Thymus (tissue), 11 donors: ENCODE measurements around the gene DAAM1. TPM values are rescaled to one million over a fixed set of nuclear protein-coding genes. Genes with fewer than 3 reads are reported as not detected.

ENCODE experiments used
- DNase-seq, 9 donors: peaks; one replicate each; pipeline ENCODE4 v3.0.0-alpha.2; 2013; ENCODE audit warnings: low spot score in 9 of 9, low read depth in 6 of 9, missing footprints in 1 of 9
- H3K27ac ChIP-seq, 2 donors: one replicate each; pipeline ENCODE4 v1.5.1; 2013; ENCODE audit warnings: control low read depth in 1 of 2, low read depth in 1 of 2, low read length in 1 of 2, mild to moderate bottlenecking in 1 of 2, moderate library complexity in 1 of 2
- H3K27me3 ChIP-seq, 2 donors: one replicate each; pipeline ENCODE4 v1.5.1; 2013; ENCODE audit warnings: low read length in 1 of 2; ENCODE audit not compliant: control insufficient read depth in 2 of 2, insufficient read depth in 1 of 2
- H3K36me3 ChIP-seq, 2 donors: one replicate each; pipeline ENCODE4 v1.5.1; 2013; ENCODE audit warnings: low read length in 1 of 2, mild to moderate bottlenecking in 1 of 2, moderate library complexity in 1 of 2; ENCODE audit not compliant: control insufficient read depth in 2 of 2, insufficient read depth in 2 of 2
- H3K4me1 ChIP-seq, 2 donors: one replicate each; pipeline ENCODE4 v1.5.1; 2013; ENCODE audit warnings: low read length in 2 of 2; ENCODE audit not compliant: control insufficient read depth in 2 of 2, insufficient read depth in 2 of 2
- H3K4me3 ChIP-seq, 2 donors: one replicate each; pipeline ENCODE4 v1.5.1; 2013; ENCODE audit warnings: low read length in 2 of 2, control low read depth in 1 of 2, mild to moderate bottlenecking in 1 of 2
- H3K9me3 ChIP-seq, 2 donors: one replicate each; pipeline ENCODE4 v1.5.1; 2013; ENCODE audit warnings: low read length in 1 of 2, mild to moderate bottlenecking in 1 of 2; ENCODE audit not compliant: control insufficient read depth in 2 of 2, insufficient read depth in 1 of 2
- WGBS: extraction: QIAGEN DNeasy Blood & Tissue Kit; methylation state at CpG from one replicate; pipeline ENCODE4 v1.1.7; 2013; 5-methylcytosine and 5-hydroxymethylcytosine counted together
- polyA plus RNA-seq: library from polyadenylated mRNA; stranded (reverse); fragments of 200-250 nt; gene quantifications from one replicate; pipeline ENCODE4 v1.2.3, GENCODE V29; 2013
- total RNA-seq: library from RNA; stranded (reverse); fragments of 120-200 nt; gene quantifications from one replicate; pipeline ENCODE4 v1.2.4, GENCODE V29; 2013
- donor health status: healthy.

The DAAM1 gene
- total and polyA plus RNA-seq, 2 donors = 8.9 to 11.3 TPM

DNA sequence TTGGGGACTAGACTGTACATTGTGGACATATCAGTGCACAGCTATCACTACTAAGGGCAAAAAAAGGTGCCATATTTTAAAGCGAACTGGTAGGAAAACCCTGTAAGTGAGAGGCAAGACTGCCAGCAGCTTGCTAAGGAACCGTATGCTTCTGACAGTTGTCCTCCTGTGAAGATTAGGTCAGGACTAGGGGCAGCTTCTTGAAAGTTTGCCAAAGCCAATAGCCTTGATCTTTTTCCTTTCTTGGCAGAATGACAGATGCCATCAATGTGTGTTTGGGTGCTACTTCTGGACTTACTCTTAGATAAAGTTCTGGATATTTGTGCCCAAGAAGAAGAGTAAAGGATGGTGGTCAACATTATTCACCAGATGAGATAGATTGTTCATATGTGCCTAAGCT lies 7.4 kb downstream of the DAAM1 start:
- Histone ChIP-seq H3K27ac (no peak overlapping the region), H3K4me3 (no peak overlapping the region), H3K9me3 (no peaks in the 10 kb centered on the region), H3K4me1 (no peaks in the 10 kb centered on the region), H3K27me3 (no peaks in the 10 kb centered on the region), H3K36me3 (no peaks in the 10 kb centered on the region)
- WGBS = 68% methylated on average over 2 of the region's 2 CpGs
- DNase-seq = no peak

DNA sequence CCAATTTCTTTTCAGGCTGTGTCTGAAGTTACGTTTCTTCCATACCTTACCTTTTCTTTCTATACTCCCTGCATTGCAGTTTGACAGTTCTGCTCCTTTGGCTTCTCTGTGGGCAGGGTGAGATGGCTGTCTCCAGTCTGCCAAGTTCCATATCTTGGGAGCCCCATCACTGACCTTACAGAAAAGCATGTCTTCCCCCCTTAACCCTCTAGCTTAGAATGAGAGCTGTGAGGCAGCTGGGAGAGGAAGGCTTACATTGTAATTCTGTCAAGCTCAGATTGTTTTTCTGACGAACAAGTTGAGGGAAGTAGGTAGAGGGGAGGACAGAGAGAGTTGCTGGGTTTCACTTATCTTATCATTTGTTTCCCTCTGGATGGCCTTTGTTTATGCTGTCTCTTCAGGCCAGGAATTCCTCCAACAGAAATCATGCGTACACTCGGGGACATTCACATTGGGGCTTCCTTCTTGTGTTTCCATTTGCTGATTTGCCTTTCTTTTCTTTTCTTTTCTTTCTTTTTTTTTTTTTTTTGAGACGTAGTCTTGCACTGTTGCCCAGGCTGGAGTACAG lies 9.3 kb downstream of the DAAM1 start:
- 96% methylated on average over 5 of the region's 5 CpGs for WGBS
- H3K9me3 ChIP-seq = no peaks in the 10 kb centered on the region
- no peak for DNase-seq
- H3K27me3 ChIP-seq = no peaks in the 10 kb centered on the region
- H3K4me1 ChIP-seq = no peaks in the 10 kb centered on the region
- no peak overlapping the region for H3K4me3 ChIP-seq
- no peaks in the 10 kb centered on the region for H3K36me3 ChIP-seq
- no peak overlapping the region for H3K27ac ChIP-seq

DNA sequence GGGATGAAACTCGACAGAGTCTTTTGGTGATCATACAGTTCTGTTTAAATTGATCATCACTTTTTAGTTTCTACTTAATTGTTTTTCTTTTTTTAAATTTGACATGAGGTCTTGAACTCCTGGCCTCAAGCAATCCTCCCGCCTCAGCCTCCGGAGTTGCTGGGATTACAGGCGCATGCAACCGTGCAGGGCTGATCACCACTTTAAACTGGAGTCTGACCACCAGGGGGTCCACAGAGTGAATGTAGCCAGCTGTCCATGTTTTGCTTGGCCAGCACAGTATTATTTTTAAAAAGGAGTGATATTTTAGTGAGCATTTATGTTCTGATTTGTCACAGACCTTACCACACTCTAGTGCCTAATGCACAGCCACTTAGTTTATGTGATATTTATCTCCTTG lies 10.7 kb downstream of the DAAM1 start:
- DNase-seq = no peak
- H3K36me3 ChIP-seq = no peaks in the 10 kb centered on the region

DNA sequence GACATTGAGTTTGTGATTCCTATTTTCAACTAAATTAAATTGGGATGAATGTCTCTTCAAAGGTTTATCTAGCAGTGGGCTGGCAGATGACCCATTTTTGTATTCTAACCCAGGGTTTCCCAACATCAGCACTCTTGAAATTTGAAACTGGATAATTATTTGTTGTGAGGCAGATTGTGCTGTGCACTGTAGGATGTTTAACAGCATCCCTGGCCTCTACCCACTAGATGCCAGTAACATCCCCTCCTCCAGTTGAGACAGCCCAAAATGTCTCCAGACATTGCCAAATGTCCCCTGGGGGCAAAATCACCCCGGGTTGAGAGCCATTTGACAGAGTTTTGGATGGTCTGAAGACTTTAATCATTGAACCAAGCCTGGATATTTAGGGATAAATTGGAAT lies 11.1 kb downstream of the DAAM1 start:
- DNase-seq = no peak
- 95% methylated on average over 1 of the region's 1 CpG for WGBS

More for the DNA sequence above, 10.7 kb downstream of the DAAM1 start:
- 89% methylated on average over 5 of the region's 5 CpGs for whole genome bisulfite sequencing
- Histone ChIP-seq H3K27me3 (no peaks in the 10 kb centered on the region), H3K27ac (no peak overlapping the region), H3K9me3 (no peaks in the 10 kb centered on the region), H3K4me3 (no peak overlapping the region), H3K4me1 (no peaks in the 10 kb centered on the region)

DNA sequence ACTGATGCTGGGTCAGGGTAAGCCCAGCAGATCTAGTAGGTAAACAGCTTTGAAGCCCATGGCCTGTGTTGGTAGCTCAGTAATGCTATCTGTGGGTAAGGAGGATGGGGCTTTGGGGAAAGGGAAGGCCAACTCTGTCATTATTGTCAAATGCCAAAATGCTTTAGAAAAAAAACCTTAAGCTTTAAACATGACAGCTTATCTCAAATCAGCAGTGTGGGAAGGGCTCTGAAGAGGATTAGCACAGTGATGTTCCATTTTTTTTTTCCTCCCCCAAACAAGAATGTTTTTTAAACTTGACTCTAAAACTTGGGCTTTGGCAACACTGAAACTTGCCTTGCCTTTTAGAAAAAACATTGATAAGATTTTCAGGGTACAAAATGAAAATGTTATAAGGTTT lies 11.7 kb downstream of the DAAM1 start:
- no peaks in the 10 kb centered on the region for H3K4me1 ChIP-seq
- no peak overlapping the region for H3K4me3 ChIP-seq
- no peaks in the 10 kb centered on the region for H3K9me3 ChIP-seq
- H3K27me3 ChIP-seq = no peaks in the 10 kb centered on the region
- DNase-seq = no peak
- no peaks in the 10 kb centered on the region for H3K36me3 ChIP-seq
- H3K27ac ChIP-seq = no peak overlapping the region

More for the DNA sequence above, 11.1 kb downstream of the DAAM1 start:
- H3K27ac ChIP-seq = no peak overlapping the region
- H3K9me3 ChIP-seq = no peaks in the 10 kb centered on the region
- H3K27me3 ChIP-seq = no peaks in the 10 kb centered on the region
- H3K4me1 ChIP-seq = no peaks in the 10 kb centered on the region
- H3K4me3 ChIP-seq = no peak overlapping the region
- H3K36me3 ChIP-seq = no peaks in the 10 kb centered on the region

DNA sequence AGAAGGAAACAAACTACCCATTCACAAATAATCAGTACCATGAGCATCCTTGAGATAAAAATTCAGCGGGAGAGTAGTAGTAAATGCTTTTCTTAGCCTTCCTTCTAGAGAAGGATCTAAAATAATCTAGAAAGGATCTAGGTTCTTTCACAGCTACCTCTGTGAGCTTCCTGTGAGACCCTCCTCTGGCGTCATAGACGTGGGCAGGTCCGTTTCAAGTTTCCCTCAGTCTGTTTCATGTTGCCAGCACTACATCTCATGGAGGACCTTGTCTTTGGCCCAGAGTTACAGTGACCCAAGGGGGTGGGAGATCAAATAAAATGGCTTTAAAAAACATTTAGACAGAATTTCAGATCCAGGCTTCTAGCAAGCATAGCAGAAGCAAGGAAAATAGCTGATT lies 13.6 kb downstream of the DAAM1 start:
- H3K9me3 ChIP-seq = no peaks in the 10 kb centered on the region
- H3K36me3 ChIP-seq = no peaks in the 10 kb centered on the region
- H3K27ac ChIP-seq = no peak overlapping the region
- H3K4me3 ChIP-seq = no peak overlapping the region
- 81% methylated on average over 4 of the region's 4 CpGs for WGBS
- H3K4me1 ChIP-seq = no peaks in the 10 kb centered on the region
- DNase-seq = peak in 3 of 9 donors; percentile 5 to 43 (median 30)
- H3K27me3 ChIP-seq = no peaks in the 10 kb centered on the region

DNA sequence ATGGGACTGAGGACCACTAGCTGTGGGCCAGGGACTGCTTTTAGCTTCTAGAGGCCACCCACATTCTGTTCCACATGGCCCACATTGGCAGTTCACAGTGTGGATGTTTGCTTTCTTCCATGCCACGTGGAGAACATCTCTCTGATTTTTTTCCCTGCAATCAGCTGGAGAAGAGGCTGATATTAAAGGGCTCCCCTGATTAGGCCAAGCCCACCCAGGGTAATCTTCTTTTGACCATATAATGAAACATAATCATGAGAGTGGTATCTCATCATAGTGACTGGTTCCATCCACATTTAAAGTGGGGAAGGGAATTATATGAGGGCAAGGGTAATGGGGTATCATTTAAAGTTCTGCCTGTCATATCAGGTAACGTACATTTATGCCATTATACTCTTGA lies 15.8 kb downstream of the DAAM1 start:
- Histone ChIP-seq H3K9me3 (no peaks in the 10 kb centered on the region), H3K36me3 (no peaks in the 10 kb centered on the region), H3K27me3 (no peaks in the 10 kb centered on the region), H3K4me3 (no peak overlapping the region), H3K4me1 (no peaks in the 10 kb centered on the region), H3K27ac (no peak overlapping the region)
- 96% methylated on average over 2 of the region's 2 CpGs for WGBS
- DNase-seq = no peak

DNA sequence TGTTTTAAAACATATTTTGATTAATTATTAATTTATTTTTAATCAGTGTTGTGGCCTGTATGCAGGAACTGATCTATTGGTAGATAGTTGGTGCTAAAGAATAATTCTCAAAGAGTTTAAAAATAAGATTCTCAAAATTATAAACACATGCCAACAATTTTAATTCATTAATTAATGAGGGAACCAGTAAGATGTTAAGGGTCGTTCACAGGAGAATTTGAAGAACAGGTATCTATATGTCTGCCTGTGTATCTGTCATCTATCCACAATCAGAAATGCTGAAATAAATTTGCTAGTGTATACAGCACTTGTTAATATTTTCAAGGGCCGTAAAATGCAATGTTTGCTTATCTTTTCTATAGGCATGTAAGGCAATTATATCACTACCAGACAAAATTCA lies 18.4 kb downstream of the DAAM1 start:
- Histone ChIP-seq H3K27ac (no peak overlapping the region), H3K9me3 (no peaks in the 10 kb centered on the region), H3K27me3 (no peaks in the 10 kb centered on the region), H3K36me3 (no peaks in the 10 kb centered on the region), H3K4me3 (no peak overlapping the region), H3K4me1 (no peaks in the 10 kb centered on the region)
- 100% methylated on average over 2 of the region's 2 CpGs for WGBS
- DNase-seq = no peak

DNA sequence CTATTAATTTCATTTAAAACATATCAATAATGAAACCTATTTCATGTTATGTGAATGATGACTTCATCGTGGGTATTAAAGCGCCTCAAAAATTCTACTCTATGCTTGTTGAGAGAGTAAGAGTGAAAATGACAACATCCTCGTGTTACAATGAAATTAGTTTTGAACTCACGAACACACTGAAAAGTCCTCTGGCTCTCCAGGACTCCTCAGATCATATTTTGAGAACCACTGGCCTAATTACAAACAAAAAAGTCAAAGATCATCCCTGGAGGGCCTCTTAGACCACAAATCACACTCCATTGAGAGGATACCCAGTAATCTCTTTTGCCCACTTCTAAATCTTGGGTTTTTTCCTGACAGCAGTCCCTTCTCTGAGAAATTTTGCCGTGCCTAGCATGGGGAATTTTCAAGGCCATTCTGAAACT lies 19.1 kb downstream of the DAAM1 start:
- no peak for DNase-seq
- WGBS = 98% methylated on average over 5 of the region's 5 CpGs
- Histone ChIP-seq H3K36me3 (no peaks in the 10 kb centered on the region), H3K4me3 (no peak overlapping the region), H3K27me3 (no peaks in the 10 kb centered on the region), H3K4me1 (no peaks in the 10 kb centered on the region), H3K9me3 (no peaks in the 10 kb centered on the region), H3K27ac (no peak overlapping the region)
